NCI-H2171 treated with DMSO at 0.1 percent for 48 hours (cell line): Measurements from ENCODE around the gene APP.
"Not testable (repeated sequence)": the region's sequence is repeated elsewhere in the genome, so short reads cannot be mapped to it uniquely, and the experiment has no call there.

Source experiments
- DNase-seq: peaks from one replicate; lab custom pipeline; 2025; lab: John Stamatoyannopoulos, UW

Gene APP

GRCh38 chr21:26020081-26020480 is 150.5 kb downstream of the APP start:
- no peak for DNase-seq

- DNase-seq, result no peak
These were observed 151.3 kb downstream of the APP start for GRCh38 chr21:26019236-26019635.

- DNase-seq, result no peak
These were observed 156.6 kb downstream of the APP start for GRCh38 chr21:26013970-26014369.

GRCh38 chr21:26012482-26012881 is 158.1 kb downstream of the APP start:
- DNase-seq, result not testable (repeated sequence)

GRCh38 chr21:26011292-26011940 is 159.2 kb downstream of the APP start:
- DNase-seq, result no peak

- DNase-seq, result peak; percentile 79
These were observed 162.5 kb downstream of the APP start for GRCh38 chr21:26007951-26008498.

- DNase-seq, result no peak
These were observed 165.1 kb downstream of the APP start for GRCh38 chr21:26005464-26005863.

GRCh38 chr21:26003404-26003803 is 167.2 kb downstream of the APP start:
- no peak for DNase-seq

GRCh38 chr21:26001356-26001755 is 169.2 kb downstream of the APP start:
- no peak for DNase-seq

- no peak for DNase-seq
These were observed 170.5 kb downstream of the APP start for GRCh38 chr21:25999921-26000582.

GRCh38 chr21:25997788-25998611 is 172.6 kb downstream of the APP start:
- peak; percentile 97 for DNase-seq

GRCh38 chr21:25995278-25995677 is 175.3 kb downstream of the APP start:
- no peak for DNase-seq

- DNase-seq, result no peak
These were observed 175.8 kb downstream of the APP start for GRCh38 chr21:25994758-25995163.

- DNase-seq, result no peak
These were observed 181.8 kb downstream of the APP start for GRCh38 chr21:25988738-25989137.

- no peak for DNase-seq
These were observed 183.0 kb downstream of the APP start for GRCh38 chr21:25987531-25987930.

GRCh38 chr21:25986928-25987327 is 183.6 kb downstream of the APP start:
- peak; percentile 10 for DNase-seq

GRCh38 chr21:25985990-25986389 is 184.6 kb downstream of the APP start:
- DNase-seq, result no peak

- no peak for DNase-seq
These were observed 186.0 kb downstream of the APP start for GRCh38 chr21:25984538-25984937.

- no peak for DNase-seq
These were observed 186.8 kb downstream of the APP start for GRCh38 chr21:25983745-25984144.

GRCh38 chr21:25980710-25981109 is 189.9 kb downstream of the APP start:
- no peak for DNase-seq

- DNase-seq, result no peak
These were observed 190.5 kb downstream of the APP start for GRCh38 chr21:25979845-25980616.

GRCh38 chr21:25977068-25977611 is 193.4 kb downstream of the APP start:
- DNase-seq, result no peak
